GM03348 (cell line): Measurements from ENCODE around the gene FAM98A.
A peak's percentile ranks its signal among the peaks of the same experiment; 100 is the strongest.

Experiments
- DNase-seq: peaks from one replicate; pipeline ENCODE4 v3.0.0; 2012; ENCODE audit warnings: low spot score

The FAM98A gene

DNA sequence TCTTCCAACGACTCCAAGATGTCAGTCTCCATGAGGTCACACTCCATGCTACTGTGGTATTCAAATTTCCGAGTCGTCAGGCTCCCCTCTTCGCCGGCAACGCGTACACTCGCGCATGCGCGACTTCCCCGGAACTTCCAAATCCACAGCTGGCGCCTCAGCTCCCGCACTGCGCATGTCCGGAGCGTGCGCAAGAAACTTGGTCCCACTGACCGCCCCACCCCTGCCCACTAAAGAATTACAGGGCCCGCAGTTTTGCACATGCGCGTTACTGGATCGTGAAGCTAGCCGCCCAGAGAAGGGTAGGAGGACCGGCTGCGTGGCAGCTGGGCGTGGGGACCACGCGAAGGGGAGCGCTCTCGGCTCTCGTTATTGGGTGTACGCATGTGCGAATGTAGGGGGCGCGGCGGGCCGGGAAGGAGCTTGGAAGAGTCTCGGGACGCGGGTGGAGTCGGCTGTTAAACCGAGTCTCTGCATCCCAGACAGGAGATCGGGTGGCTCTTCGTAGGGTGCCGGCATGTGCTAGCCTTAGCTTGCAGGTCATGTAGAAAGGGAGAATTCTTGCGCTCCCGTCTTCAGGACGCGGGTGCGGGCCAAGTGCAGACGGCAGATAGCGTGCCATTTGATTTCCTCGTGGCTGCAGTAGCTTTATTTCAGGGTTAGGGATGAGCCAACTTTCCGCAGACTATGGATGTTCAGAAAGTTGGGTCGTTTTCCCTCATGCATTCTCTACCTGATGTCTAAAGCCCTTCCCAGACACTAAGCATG lies at the start of gene FAM98A:
TSS of gene FAM98A (minus strand) at position 125 of the 768 bp plus-strand sequence. CDS start at position 47, 78 bp downstream.
- peak; percentile 98 for DNase-seq

DNA sequence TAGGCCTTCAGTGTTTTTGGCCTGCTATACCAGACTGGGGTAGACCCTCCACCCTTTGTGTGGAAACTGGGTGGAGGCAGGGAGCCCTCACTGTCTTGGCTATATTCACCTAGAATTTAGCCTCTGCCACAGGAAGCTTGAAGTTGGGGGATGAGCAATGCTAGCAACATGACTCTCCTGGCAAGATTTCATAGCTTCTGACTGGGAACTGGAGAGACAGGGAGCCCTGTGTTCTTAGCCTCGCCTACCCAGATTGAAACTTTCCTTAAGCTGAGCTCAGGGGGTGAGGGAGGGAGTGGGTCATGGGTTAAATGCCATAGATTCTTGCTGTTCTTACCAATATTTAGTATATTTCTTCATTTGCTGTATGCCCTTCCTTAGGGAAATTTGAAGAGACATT lies 46.8 kb upstream of the FAM98A start:
- DNase-seq, result peak; percentile 11

DNA sequence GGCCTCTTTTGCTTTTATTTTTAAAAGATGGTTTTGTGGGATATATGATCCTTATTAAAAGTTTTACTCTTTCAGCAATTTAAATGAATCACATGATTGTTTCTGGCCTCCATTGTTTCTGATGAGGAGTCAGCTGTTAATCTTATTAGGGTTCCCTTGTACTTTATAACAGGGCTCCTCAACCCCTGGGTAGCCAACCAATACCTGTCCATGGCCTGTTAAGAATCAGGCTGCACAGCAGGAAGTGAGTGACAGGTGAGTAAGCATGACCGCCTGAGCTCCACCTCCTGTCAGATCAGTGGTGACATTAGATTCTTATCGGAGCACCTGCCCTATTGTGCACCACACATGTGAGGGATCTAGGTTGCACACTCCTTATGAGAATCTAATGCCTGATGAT lies 45.1 kb upstream of the FAM98A start:
- no peak for DNase-seq

GRCh38 chr2:33636001-33636400 lies 36.9 kb upstream of the FAM98A start:
- no peak for DNase-seq

- no peak for DNase-seq
Measured at GRCh38 chr2:33634261-33634910, 35.3 kb upstream of the FAM98A start.

DNA sequence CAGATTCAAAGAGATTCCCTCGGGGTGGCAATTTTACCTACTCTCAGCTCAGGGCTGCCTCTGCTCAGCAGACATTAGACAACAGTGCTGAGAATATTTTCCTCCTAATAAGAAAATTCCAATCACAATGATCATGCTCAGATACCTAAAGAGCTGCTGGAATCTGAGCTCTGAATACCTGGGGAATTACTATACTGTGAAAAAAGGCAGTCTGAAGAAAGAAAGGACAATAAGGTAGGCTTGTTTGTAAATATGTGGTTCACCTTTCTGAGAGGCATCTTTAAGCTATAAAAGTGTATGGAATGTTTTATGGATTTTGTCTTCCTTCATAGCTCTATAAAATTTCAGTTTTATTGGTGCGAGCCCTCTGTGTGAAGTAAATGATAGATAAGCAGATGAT lies 34.2 kb upstream of the FAM98A start:
- DNase-seq, result no peak

DNA sequence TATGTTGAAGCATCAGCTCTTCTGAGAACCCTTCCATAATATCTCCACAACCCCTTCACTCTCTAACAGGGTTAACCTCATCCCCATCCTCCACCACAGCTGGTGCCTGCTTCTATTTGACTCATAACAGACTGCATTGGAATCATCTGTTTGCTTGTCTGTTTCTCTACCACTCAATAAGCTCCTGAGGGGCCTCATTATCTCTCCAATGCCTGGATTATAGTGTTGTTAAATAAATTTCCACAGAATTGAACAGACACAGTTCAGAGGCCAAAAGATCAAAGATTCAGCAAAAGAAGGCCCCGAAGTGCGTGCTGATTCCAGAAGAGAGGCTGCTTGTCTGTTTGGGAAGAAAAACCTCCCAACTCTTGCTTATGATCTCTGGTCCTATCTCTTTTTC lies 33.7 kb upstream of the FAM98A start:
- DNase-seq, result no peak

- DNase-seq, result no peak
Measured at GRCh38 chr2:33628031-33628827, 29.1 kb upstream of the FAM98A start.

DNA sequence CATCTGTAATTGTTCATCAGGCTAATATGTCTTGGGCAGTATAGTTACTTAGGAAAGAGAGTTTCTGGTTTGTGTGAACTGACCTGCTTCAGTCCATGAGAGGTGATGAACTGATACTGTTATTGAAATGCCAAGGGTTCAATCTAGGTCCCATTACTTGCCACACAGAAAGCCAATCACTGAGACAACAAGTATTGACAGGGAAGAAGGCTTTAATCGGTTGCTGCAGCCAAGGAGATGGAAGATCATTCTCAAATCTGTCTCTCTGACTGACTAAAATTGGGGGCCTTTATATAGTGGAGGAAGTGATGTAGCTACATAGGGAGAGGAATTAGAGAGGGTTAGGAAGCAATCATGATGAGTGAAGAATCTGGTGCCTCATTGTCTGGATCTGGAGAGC lies 19.9 kb upstream of the FAM98A start:
- DNase-seq, result no peak

- no peak for DNase-seq
Measured at GRCh38 chr2:33617989-33618388, 18.9 kb upstream of the FAM98A start.

GRCh38 chr2:33617401-33617800 lies 18.3 kb upstream of the FAM98A start:
- DNase-seq, result no peak

DNA sequence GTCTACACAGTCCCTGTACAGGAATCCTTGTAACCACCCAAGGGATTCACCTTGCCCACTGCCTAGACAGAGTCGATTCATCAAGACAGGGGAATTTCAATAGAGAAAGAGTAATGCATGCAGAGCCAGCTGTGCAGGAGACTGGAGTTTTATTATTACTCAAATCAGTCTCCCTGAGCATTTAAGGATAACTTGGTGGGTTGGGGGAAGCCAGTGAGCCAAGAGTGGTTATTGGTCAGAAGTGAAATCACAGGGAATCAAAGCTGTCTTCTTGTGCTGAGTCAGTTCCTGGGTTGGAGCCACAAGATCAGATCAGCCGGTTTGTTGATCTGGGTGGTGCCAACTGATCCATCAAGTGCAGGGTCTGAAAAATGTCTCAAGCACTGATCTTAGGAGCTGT lies 17.8 kb upstream of the FAM98A start:
- no peak for DNase-seq

GRCh38 chr2:33614190-33614589 lies 15.1 kb upstream of the FAM98A start:
- no peak for DNase-seq

- DNase-seq, result no peak
Measured at GRCh38 chr2:33607905-33608304, 8.8 kb upstream of the FAM98A start.

- no peak for DNase-seq
Measured at GRCh38 chr2:33607251-33607721, 8.2 kb upstream of the FAM98A start.

DNA sequence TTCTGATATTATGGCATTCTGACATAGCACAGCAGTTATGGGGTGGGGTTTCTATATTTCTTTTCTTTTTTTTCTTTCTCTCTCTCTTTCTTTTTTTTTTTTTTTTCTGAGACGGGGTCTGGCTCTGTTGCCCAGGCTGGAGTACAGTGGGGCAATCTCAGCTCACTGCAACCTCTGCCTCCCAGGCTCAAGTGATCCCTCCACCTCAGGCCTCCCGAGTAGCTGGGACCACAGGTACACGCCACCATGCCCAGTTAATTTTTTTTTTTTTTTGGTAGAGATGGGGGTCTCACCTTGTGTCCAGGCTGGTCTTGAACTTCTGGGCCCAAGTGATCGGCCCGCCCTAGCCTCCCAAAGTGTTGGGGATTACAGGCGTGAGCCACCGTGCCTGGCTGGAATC lies 7.5 kb upstream of the FAM98A start:
- DNase-seq, result no peak

GRCh38 chr2:33606100-33606499 lies 7.0 kb upstream of the FAM98A start:
- no peak for DNase-seq

DNA sequence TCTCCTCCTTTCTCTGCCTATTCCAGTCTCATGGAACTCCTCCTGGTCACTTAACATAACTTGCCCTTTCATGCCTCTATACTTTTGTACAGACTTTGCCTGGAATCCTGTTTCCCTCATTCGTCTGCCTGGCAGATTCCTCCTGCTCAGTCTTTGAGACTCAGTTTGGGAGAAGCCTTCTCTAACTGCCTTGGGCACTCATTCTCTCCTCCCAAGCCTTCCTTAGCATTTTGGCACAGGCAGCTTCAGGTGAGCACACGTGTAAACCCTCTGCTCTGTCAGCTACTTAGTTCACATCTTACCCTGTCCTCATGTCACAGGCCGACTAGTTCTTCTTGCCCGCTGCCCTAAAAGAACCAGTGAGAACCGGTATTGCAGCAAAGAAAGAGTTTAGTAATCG lies 6.0 kb upstream of the FAM98A start:
- no peak for DNase-seq

DNA sequence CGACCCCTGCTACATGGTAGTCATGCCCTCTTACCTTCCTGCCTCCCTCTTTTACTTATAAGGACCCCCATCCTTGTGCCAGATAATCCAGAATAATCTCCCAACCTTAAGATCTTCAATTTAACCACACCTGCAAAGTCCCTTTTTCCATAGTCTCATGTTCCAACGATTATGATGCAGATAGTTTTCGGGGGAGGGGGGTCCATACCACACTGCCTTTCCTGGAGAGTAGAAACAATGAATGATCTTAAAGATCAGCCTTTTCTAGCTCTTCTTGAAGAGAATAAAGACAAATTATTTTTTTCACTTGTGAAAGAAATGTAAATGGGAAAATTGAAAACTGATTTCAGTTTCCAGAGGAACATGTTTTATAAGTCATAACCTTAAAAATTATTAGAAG lies 4.3 kb upstream of the FAM98A start:
- no peak for DNase-seq

GRCh38 chr2:33602201-33602830 lies 3.2 kb upstream of the FAM98A start:
- DNase-seq, result peak; percentile 62

DNA sequence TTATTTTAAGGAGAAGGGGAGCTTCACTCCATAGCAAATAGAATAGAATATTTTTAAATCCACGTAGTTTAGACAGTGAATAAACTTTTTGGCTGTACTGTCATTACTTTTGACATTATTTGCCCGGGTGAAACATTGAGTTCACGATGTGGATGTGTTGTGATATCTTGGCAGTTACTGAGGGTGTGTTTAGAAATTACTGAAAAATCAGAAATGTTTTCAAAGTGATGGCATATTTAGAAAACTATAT lies 769 bp upstream of the FAM98A start:
- no peak for DNase-seq

DNA sequence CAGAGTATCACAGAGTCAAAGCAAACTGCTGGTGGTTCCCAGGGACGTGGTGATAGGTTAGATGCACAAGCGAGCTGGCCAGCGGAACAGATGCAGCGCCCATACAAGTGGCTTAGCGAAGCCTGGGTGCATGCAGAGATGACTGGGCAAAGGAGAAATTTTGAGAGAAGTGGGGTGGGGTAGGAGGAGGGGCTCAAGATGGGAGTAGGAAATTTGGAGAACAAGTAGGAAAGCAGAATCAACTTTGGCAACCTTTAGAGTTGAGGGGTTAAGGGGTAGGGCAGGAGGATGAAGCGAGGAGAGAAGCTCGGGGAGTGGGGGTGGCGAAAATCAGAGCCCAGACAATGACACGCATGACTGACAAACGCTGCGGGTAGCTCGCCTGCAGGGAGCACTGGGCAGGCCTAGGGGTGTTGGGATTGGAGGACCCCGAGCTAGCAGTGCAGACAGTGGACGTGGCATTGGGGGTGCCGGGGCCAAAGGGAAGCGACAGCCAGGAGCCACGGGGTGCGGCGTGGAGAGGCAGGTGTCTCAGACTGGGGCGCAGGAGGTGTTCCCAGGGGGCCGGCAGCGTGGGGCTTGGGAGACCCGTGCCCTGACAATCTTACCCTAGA lies 431 bp downstream of the FAM98A start:
- DNase-seq, result peak; percentile 50
